Retinal pigment epithelial cell (primary cell): Measurements from ENCODE around the gene LDHD.
"Not testable (repeated sequence)": the region's sequence is repeated elsewhere in the genome, so short reads cannot be mapped to it uniquely, and the experiment has no call there.

Source experiments
- DNase-seq: peaks from one replicate; pipeline ENCODE4 v3.0.0-alpha.2; 2010; ENCODE audit warnings: low read depth
- H3K4me3 ChIP-seq: 2 replicates; pipeline ENCODE4 v1.5.1; 2011; ENCODE audit warnings: mild to moderate bottlenecking, low read length, control low read depth, moderate library complexity
- TF ChIP-seq, protein P1 (sequence below): conservative IDR thresholded peaks from 2 replicates; pipeline ENCODE4 v1.5.1; 2011; ENCODE audit warnings: low read depth, low read length, control low read depth, inconsistent platforms

Gene LDHD

DNA sequence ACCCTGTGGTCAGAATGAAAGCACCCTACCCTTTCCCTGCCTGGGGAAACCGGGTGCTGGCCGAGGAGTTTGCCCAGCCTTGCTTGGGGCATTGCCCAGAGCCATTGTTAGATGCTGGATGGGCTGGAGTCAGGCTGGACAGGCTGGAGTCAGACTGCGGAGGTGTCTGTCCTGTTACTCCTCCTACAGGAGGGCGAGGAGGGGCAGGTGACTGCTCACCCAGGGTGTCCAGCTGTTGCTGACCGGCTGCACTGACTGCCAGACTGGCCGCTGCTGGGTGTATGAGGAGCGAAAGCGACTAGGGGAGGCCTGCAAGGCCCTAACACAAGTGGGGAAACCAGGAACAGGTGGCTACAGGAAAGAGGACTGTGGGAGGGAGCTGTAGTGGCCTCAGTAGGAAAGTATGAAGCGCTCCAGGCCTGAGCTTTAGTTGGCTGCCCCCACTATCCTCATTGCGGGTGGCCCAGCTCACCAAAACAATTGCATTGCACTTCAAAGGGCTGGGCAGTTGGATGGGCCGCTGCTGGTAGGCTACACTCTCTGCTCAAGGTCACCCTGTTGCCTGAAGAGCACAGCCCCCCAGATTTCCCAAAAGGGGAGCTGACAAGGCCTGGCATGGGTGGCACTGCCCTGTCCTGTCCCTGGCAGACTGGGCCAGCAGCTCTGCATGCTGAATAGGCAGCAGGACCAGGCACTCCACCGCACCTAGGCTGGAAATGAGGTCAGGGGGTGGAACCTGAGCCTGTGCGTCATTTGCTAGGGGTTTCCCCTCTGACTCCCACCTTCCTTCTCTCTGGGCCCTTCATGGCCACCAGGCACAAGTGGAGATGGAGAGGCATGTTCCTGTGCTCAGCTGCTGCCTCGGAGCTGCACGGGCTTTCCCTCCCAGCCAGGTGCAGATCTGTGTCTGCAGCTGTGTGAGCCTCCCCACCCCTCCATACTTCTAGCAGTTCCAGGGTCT is 18.4 kb downstream of the LDHD start:
- no peak overlapping the region for H3K4me3 ChIP-seq
- DNase-seq = no peak
- TF ChIP-seq, protein P1, sequence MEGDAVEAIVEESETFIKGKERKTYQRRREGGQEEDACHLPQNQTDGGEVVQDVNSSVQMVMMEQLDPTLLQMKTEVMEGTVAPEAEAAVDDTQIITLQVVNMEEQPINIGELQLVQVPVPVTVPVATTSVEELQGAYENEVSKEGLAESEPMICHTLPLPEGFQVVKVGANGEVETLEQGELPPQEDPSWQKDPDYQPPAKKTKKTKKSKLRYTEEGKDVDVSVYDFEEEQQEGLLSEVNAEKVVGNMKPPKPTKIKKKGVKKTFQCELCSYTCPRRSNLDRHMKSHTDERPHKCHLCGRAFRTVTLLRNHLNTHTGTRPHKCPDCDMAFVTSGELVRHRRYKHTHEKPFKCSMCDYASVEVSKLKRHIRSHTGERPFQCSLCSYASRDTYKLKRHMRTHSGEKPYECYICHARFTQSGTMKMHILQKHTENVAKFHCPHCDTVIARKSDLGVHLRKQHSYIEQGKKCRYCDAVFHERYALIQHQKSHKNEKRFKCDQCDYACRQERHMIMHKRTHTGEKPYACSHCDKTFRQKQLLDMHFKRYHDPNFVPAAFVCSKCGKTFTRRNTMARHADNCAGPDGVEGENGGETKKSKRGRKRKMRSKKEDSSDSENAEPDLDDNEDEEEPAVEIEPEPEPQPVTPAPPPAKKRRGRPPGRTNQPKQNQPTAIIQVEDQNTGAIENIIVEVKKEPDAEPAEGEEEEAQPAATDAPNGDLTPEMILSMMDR = no peak

DNA sequence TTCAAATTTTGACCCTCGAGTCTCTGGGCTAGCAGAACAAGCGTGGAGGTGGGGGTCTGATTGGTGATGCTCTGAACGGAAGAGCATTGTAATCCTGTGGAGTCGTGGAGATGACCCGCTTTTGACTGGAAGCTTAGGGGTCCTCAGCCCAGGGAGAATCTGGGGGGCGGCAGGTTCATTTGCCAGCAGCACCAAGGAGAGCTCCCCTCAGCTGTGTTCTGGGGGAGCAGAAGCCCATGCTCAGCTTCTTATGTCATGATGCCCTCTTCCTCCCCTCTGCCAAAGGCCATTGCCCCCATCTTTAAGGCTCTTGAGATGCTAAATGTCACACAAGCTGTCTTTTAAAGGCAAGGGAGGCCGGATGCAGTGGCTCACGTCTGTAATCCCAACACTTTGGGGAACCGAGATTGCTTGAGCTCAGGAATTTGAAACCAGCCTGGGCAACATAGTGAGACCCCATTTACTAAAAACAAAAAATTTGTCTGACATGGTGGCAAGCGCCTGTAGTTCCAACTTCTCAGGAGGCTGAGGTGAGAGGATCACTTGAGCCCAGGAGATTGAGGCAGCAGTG is 19.3 kb downstream of the LDHD start:
- TF ChIP-seq, protein P1 = no peak
- no peak overlapping the region for H3K4me3 ChIP-seq
- no peak for DNase-seq

DNA sequence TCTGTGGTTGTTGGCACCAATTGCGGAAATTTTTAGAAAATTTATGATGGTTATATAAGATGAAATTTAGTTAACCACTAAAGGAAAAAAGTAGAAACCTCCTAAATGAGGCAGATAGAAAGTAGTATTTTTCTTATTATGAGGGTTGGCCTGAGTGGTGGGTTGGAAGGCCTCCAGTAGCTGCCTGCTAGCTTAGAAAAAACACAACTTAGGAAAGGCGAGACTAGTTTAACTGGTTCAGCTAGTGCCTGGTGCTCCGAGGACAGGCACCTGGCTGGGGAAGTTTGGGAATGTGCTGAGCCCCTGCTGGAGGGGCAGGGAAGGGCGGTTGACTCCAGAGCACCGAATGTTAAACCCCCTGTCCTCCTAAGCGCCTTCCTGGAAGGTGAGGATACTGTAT is 19.9 kb downstream of the LDHD start:
- no peak overlapping the region for H3K4me3 ChIP-seq
- TF ChIP-seq, protein P1 = peak; percentile 40
- DNase-seq = no peak

DNA sequence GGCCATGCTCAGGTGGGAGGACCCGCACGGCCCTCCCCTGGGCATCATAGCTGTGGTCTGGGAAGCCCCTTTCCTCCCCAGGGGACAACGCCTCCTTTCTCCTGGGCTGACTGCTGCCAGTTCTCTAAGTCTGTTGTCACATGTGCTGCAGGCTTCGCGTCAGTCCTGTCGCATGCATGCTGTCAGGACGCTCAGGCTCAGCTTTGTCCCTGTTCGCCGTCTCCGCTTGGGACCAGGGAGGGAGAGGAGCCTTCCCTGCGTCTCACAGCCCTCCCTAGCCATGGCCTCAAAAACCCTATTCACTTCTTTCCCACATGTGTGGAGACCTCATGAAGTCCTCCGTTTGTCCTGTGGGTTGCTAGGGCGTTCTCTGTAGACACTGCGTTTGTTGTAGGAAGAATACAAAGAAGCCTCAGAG is 21.4 kb downstream of the LDHD start:
- TF ChIP-seq, protein P1 = no peak

DNA sequence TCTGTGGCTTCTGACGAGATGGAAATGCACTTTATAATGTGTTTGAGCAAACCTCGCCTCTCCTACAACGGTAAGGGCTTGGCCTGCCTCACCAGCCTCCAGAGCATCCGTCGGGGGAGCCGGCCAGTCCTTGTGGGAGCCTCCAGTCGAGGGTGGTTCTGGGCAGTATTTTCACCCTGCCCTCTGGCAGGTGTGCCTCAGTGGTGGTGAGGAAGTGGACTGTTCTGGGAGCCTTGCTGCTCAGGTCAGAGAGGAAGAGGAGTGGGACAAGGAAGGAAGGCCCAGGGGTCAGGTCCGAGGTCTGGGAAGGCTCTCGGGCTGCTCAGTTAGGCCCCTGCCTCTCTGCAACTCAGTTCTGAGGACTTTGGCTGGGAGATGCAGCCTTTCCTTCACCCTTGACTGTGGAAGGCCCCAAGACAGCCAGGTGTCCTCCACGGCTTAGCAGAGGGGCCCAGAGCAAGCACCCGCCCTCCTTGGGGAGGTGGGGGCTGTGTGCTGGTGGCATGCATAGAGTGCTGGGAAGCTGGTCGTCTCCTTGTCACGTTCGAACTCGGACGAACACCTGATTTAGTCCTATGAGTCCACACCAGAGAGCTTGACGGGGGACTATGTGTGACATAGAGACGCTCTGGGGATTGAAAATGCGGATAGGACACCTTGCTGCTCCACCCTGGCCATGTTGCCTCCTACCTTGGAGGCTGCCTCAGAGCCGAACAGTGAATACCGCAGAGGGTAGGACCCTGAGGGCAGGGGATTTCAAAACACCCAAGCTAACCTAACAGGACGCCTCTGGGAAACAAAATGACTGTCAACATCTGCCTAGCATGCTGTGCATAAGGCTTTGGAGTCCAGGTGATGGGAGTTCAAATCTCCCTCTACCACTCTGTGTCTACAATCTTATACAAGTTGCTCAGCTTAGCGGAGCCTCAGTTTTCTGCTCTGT is 22.7 kb downstream of the LDHD start:
- TF ChIP-seq, protein P1 = no peak
- no peak for DNase-seq
- H3K4me3 ChIP-seq = no peak overlapping the region

More for the DNA sequence above, 21.4 kb downstream of the LDHD start:
- no peak for DNase-seq
- no peak overlapping the region for H3K4me3 ChIP-seq

DNA sequence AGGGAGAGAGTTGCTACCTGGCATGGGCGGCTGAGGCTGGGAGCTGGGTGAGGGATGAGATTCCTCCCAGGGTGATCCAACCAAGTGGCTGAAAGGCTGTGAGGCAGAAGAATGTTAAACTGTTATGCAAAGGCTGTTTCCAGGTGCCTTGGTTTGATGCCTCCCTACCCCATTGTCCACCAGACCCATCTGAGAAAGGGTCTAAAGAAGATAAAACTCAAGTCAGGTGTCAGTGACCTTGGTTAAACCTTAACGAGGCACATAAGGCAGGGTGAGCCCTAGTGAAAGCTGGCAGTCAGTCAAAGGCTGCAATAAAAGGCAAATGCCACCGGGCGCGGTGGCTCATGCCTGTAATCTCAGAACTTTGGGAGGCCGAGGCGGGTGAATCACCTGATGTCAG is 23.8 kb downstream of the LDHD start:
- no peak overlapping the region for H3K4me3 ChIP-seq
- TF ChIP-seq, protein P1 = no peak
- DNase-seq = no peak

DNA sequence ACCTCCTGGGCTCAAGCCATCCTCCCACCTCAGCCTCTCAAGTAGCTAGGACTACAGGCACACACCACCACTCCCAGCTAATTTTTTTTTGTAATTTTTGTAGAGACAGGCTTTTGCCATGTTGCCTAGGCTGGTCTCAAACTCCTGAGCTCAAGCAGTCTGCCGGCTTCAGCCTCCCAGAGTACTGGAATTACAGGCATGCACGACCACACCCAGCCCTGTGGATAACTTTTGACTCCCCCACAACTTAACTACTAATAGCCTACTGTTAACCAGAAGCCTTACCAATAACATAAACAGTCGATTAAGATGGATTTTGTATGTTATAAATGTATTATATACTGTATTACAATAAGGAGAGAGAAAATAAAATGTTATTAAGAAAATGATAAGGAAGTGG is 25.0 kb downstream of the LDHD start:
- DNase-seq = not testable (repeated sequence)

DNA sequence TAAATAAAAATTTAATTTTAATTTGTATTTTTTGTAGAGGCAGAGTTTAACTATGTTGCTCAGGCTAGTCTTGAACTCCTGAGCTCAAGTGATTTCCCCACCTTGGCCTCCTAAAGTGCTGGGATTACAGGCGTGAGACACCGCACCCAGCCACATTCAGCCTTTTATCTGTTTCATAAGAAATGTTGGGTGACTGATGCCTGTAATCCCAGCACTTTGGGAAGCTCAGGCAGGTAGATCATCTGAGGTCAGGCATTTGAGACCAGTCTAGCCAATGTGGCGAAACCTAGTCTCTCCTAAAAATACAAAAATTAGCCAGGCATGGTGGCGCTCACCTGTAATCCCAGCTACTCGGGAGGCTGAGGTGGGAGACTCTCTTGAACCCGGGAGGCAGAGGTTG is 25.7 kb downstream of the LDHD start:
- DNase-seq = not testable (repeated sequence)

More for the DNA sequence above, 25.0 kb downstream of the LDHD start:
- not testable (repeated sequence) for H3K4me3 ChIP-seq

More for the DNA sequence above, 25.7 kb downstream of the LDHD start:
- H3K4me3 ChIP-seq = not testable (repeated sequence)
